GM12801 (cell line): ENCODE measurements around the gene TTC33.

Experiments
- CTCF ChIP-seq: IDR thresholded peaks from one replicate; pipeline ENCODE4 v1.5.1; 2011; ENCODE audit warnings: control low read depth; ENCODE audit not compliant: insufficient read length; ENCODE audit errors: extremely low read depth

TTC33 gene

DNA sequence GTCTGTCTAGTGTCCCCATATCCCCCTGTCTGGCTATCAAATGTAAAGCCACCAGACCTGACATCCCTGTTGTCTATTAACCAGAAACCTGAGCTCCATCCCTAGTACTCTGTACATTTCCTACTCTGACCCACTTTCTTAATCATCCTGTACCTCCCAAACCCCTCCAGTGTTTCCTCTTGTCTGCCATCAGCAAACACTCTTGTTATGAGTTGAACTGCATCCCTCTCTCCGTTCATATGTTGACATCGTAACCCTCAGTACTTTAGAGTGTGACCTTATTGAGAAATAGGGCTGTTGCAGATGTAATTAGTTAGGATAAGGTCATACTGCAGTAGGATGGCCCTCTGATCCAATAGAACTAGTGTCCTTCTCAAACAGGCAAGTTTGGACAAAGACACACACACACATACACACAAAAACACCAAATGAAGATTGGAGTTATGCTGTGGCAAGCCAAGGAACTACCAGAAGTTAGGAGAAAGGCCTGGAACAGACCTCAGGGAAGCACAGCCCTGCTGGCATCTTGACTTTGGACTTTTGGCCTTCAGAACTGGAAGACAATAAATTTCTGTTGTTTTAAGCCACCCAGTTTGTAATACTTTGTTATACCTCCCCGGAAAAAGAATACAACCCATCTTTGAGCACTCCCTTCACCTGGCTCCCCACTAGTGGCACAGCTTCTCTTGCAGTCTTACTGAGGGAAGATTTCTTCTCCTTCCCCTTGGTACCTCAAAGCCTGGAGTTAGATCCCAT is 256.1 kb downstream of the TTC33 start:
- TF ChIP-seq CTCF: no peak

DNA sequence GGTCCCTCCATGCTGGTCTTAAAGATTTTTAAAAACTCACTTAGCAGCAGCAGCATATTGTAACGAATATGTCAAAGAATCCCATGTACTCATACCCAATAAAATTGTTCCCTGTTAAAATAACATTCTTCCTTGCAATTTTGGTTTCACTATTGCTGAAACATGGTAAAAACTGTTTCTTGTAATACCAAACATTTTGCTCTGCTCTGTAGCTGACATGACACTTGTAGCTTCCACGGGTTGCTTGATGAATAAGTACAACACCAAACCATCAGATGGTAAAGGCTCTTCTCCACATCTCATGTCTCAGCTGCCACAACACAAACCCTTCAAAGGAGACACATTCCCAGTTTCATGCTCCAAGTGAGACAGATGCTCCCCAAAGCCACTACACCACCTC is 256.8 kb downstream of the TTC33 start:
- TF ChIP-seq CTCF: no peak

DNA sequence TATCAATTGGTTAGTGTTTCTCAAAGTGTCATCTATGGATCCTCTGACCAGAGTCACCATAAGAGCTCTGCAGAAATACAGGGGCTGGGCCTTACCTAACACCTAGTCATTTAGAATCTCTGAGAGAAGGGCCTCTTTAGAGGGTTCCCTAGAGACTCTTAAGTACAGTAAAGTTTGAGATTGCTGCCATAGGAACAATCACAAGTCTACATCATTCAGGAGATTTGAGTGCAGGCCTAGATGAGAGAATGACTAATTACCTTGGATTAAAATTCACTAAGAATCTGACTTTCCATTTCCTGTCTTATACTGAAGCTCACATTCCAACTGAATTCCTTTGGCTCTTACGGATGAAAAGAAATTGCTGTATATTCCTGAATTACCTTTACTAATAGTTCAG is 258.2 kb downstream of the TTC33 start:
- no peak for TF ChIP-seq CTCF

GRCh38 chr5:40495237-40495635 is 260.5 kb downstream of the TTC33 start:
- no peak for TF ChIP-seq CTCF

- TF ChIP-seq CTCF: no peak
These were observed 261.0 kb downstream of the TTC33 start for GRCh38 chr5:40494631-40495236.

- no peak for TF ChIP-seq CTCF
These were observed 263.7 kb downstream of the TTC33 start for GRCh38 chr5:40492056-40492455.

DNA sequence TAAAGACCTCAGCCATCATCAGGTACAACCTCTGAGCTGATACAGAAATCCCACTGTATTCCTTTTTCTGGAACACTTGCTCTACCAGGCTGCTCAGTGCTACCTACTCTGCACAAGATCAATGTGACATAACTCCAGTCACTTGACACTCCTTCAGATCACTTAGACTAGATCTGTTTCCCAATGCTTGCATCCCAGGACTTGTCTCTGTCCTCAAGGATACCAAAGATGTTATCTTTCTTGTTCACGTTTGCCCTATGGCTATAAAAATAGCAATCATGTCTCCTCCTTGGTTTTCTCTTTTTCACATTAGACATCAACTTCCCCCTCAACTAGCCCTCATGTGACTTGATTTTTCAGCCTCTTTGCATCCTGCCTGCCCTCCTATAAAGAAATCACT is 264.1 kb downstream of the TTC33 start:
- TF ChIP-seq CTCF: no peak
